Activated CD8-positive, alpha-beta T cell treated with anti-CD3 and anti-CD28 coated beads for 36 hours (primary cell): ENCODE measurements around the gene CACNA2D4. TPM values are rescaled to one million over a fixed set of nuclear protein-coding genes. Genes with fewer than 3 reads are reported as not detected.

Source experiments
- ATAC-seq: fragments of 200-7000 bp; cut with Tn5 transposase; one replicate; pipeline ENCODE4 v1.10.0; 2021; ENCODE audit warnings: mild to moderate bottlenecking, moderate library complexity
- CTCF ChIA-PET: fragments of 350-600 bp; sonication (Branson Sonifier 250); formaldehyde crosslinking; loops from one replicate; lab custom pipeline; 2021; ENCODE audit warnings: antibody characterized with exemption; lab: Charles Lee
- POLR2A ChIA-PET: fragments of 350-600 bp; sonication (Branson Sonifier 250); formaldehyde crosslinking; loops from one replicate; lab custom pipeline; 2021; ENCODE audit warnings: antibody characterized with exemption; lab: Charles Lee
- DNase-seq: peaks from one replicate; pipeline ENCODE4 v3.0.0-alpha.2; 2020
- H3K27ac Mint-ChIP-seq: one replicate; pipeline ENCODE4 v1.8.0; 2021; ENCODE audit warnings: mild to moderate bottlenecking, mixed read lengths
- H3K27me3 Mint-ChIP-seq: one replicate; pipeline ENCODE4 v1.8.0; 2021; ENCODE audit warnings: mixed read lengths
- H3K36me3 Mint-ChIP-seq: one replicate; pipeline ENCODE4 v1.8.0; 2021; ENCODE audit warnings: low read depth, mixed read lengths
- H3K4me1 Mint-ChIP-seq: one replicate; pipeline ENCODE4 v1.8.0; 2021; ENCODE audit warnings: low read depth, mixed read lengths
- H3K4me3 Mint-ChIP-seq: one replicate; pipeline ENCODE4 v1.8.0; 2021; ENCODE audit warnings: mild to moderate bottlenecking, moderate library complexity, mixed read lengths
- H3K9me3 Mint-ChIP-seq: one replicate; pipeline ENCODE4 v1.8.0; 2021; ENCODE audit warnings: mixed read lengths
- CTCF ChIP-seq: fragments of 200-600 bp; IDR thresholded peaks from one replicate; pipeline ENCODE4 v1.8.0; 2022; ENCODE audit warnings: antibody characterized with exemption, mild to moderate bottlenecking
- intact Hi-C: fragments of 100-400 bp; cut with micrococcal nuclease; formaldehyde crosslinking; loops from one replicate; pipeline ENCODE4 v1.10.0; 2022
- total RNA-seq, 2 experiments: library from RNA; stranded (reverse); gene quantifications; one replicate each; pipeline ENCODE4 v1.2.3, GENCODE V29; 2021

Gene CACNA2D4
- total RNA-seq, 2 experiments from 2014 or later = 4.2 to 4.3 TPM

GRCh38 chr12:1787714-1788113, 130.7 kb downstream of the CACNA2D4 start:
- Mint-ChIP-seq H3K9me3 (no peaks in the 10 kb centered on the region), H3K4me1 (peaks cover 21% of the 10 kb centered on the region), H3K27ac (no peak overlapping the region), H3K4me3 (no peak overlapping the region), H3K36me3 (peaks cover 7% of the 10 kb centered on the region), H3K27me3 (no peaks in the 10 kb centered on the region)
- intact Hi-C loops = no loop called here
- TF ChIP-seq CTCF = no peak
- ATAC-seq (no peak), DNase-seq (no peak)
- CTCF ChIA-PET = interaction anchor here (1.3 to 16.4 kb wide), 4 partner anchors 17 to 155 kb away, joined by 4 to 456 read pairs (median 70); partner anchors contain the start of gene WNT5B
- POLR2A ChIA-PET = interaction anchor here (1.0 kb wide), 1 partner anchor 132 kb away, joined by 3 read pairs; no protein-coding TSS in a partner anchor

DNA sequence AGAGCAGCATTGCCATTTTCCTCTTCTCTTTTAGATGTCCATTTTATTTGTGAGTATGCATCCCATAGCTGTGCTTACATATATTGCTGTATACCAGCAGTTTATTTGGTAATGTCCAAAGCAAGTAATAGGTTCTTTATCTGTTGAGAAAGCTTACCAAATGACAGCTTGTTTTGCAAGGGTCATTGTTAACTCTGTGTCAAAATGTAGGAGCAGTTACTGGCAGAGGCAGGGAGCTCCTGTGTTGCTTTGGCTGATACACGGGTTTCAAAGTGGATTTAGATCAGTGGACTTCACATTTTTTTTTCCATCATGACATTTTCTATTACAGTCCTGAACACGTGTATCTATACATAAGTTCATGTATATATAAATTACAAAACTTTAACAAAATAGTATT, 136.2 kb downstream of the CACNA2D4 start:
- TF ChIP-seq CTCF = no peak
- Mint-ChIP-seq H3K4me1 (no peaks in the 10 kb centered on the region), H3K9me3 (no peaks in the 10 kb centered on the region), H3K27me3 (no peaks in the 10 kb centered on the region), H3K4me3 (no peak overlapping the region), H3K27ac (no peak overlapping the region), H3K36me3 (peaks cover 14% of the 10 kb centered on the region)
- ChIA-PET CTCF (interaction anchor here (0.7 to 16.4 kb wide), 4 partner anchors 9 to 158 kb away, joined by 3 to 456 read pairs (median 9); no protein-coding TSS in a partner anchor), POLR2A (no interaction called here)
- intact Hi-C loops = no loop called here
- ATAC-seq = no peak
- no peak for DNase-seq

- H3K4me1 Mint-ChIP-seq = no peaks in the 10 kb centered on the region
- H3K4me3 Mint-ChIP-seq = no peak overlapping the region
- no peak for TF ChIP-seq CTCF
- POLR2A ChIA-PET = no interaction called here
- ATAC-seq = no peak
- H3K36me3 Mint-ChIP-seq = peaks cover 14% of the 10 kb centered on the region
- H3K27ac Mint-ChIP-seq = no peak overlapping the region
- H3K9me3 Mint-ChIP-seq = no peaks in the 10 kb centered on the region
- no peaks in the 10 kb centered on the region for H3K27me3 Mint-ChIP-seq
- no peak for DNase-seq
- intact Hi-C loops = no loop called here
- CTCF ChIA-PET = interaction anchor here (0.7 to 16.4 kb wide), 3 partner anchors 9 to 147 kb away, joined by 3 to 456 read pairs (median 15); no protein-coding TSS in a partner anchor
Measured at GRCh38 chr12:1781772-1782171, 136.7 kb downstream of the CACNA2D4 start.

DNA sequence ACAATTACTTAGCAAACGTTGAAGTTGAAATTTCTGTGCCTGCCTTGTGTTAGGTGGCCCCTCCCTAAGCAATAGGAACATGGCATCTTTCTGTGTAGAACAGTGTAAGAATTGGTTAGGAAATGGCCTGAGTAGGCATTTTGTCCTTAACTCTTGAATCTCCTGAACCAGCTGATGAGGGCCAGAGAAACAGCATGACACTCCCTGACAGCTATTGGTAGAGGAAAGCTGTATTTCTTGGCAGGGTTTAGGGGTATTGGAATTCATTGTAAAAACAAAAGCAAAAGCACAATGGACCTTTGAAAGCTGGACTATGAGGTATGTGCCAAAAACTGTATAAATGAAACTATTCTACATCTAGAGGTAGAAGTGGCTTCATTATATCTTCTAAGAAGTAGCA, 138.7 kb downstream of the CACNA2D4 start:
- Mint-ChIP-seq H3K36me3 (peaks cover 11% of the 10 kb centered on the region), H3K27ac (no peak overlapping the region), H3K4me1 (peaks cover 7% of the 10 kb centered on the region), H3K9me3 (no peaks in the 10 kb centered on the region), H3K27me3 (no peaks in the 10 kb centered on the region), H3K4me3 (no peak overlapping the region)
- DNase-seq (no peak), ATAC-seq (no peak)
- intact Hi-C loops = no loop called here
- POLR2A ChIA-PET = no interaction called here
- CTCF ChIA-PET = interaction anchor here (3.3 kb wide), 1 partner anchor 12 kb away, joined by 19 read pairs; no protein-coding TSS in a partner anchor
- no peak for TF ChIP-seq CTCF

DNA sequence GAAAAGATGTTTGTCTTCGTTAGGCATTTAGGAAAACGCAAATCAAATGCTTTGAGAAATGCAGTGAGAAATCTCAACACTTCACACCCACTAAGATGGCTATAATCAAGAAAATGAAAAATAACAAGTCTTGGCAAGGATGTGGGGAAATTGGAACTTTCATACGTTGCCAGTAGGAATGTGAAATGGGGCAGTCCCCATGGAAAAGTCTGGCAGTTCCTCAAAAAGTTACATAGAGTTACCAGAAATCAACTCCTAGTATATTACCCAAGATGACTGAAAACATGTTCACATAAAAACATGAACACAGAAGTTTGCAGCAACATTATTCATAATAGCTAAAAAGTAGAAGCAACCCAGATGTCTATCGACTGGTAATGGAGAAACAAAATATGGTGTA, 139.5 kb downstream of the CACNA2D4 start:
- Mint-ChIP-seq H3K36me3 (peaks cover 8% of the 10 kb centered on the region), H3K9me3 (no peaks in the 10 kb centered on the region), H3K27ac (no peak overlapping the region), H3K4me1 (peaks cover 7% of the 10 kb centered on the region), H3K27me3 (no peaks in the 10 kb centered on the region), H3K4me3 (no peak overlapping the region)
- POLR2A ChIA-PET = no interaction called here
- intact Hi-C loops = no loop called here
- no peak for DNase-seq
- TF ChIP-seq CTCF = no peak
- no peak for ATAC-seq
- CTCF ChIA-PET = interaction anchor here (3.3 kb wide), 1 partner anchor 12 kb away, joined by 19 read pairs; no protein-coding TSS in a partner anchor
